Neutrophil (primary cell): ENCODE measurements around the gene CPLX3.

Source experiments
- H3K27ac ChIP-seq: fragments of 200-600 bp; sonication (generic); 2 replicates; pipeline ENCODE4 v1.5.1; 2016; ENCODE audit warnings: mild to moderate bottlenecking, moderate library complexity
- H3K27me3 ChIP-seq: fragments of 200-600 bp; sonication (generic); 2 replicates; pipeline ENCODE4 v1.6.0; 2016; ENCODE audit warnings: mild to moderate bottlenecking
- H3K36me3 ChIP-seq: fragments of 200-600 bp; sonication (generic); 2 replicates; pipeline ENCODE4 v1.5.1; 2017
- H3K4me1 ChIP-seq, 2 experiments: fragments of 200-600 bp in 1 of 2; sonication (generic) in 1 of 2; 1 replicate in 1 of 2; 2 replicates in 1 of 2; pipeline versions ENCODE4 v1.5.1 to v1.6.1; 2013 to 2016; ENCODE audit warnings: low read depth in 1 of 2, low read length in 1 of 2, mild to moderate bottlenecking in 1 of 2, moderate library complexity in 1 of 2; ENCODE audit not compliant: control insufficient read depth in 1 of 2, insufficient read depth in 1 of 2
- H3K4me3 ChIP-seq, 2 experiments: fragments of 200-600 bp in 1 of 2; sonication (generic) in 1 of 2; 1 replicate in 1 of 2; 2 replicates in 1 of 2; pipeline ENCODE4 v1.5.1; 2013 to 2016; ENCODE audit warnings: low read depth in 1 of 2, low read length in 1 of 2, mild to moderate bottlenecking in 1 of 2, moderate library complexity in 1 of 2
- H3K9me3 ChIP-seq: fragments of 200-600 bp; sonication (generic); 2 replicates; pipeline ENCODE4 v1.5.1; 2016
- CTCF ChIP-seq: fragments of 200-600 bp; sonication (generic); IDR thresholded peaks from 2 replicates; pipeline ENCODE4 v1.5.1; 2016; ENCODE audit warnings: antibody characterized with exemption

Gene CPLX3

GRCh38 chr15:74787251-74788041 lies 39.0 kb upstream of the CPLX3 start:
- Histone ChIP-seq H3K27me3 (no peaks in the 10 kb centered on the region), H3K4me1 (peaks cover 88 to 99% of the 10 kb centered on the region in 2 experiments), H3K4me3 (peak overlapping the region; percentile 95 to 99)

GRCh38 chr15:74788042-74788682 lies 38.3 kb upstream of the CPLX3 start:
- H3K36me3 ChIP-seq, result peaks cover 12% of the 10 kb centered on the region
- H3K27me3 ChIP-seq, result no peaks in the 10 kb centered on the region
- H3K27ac ChIP-seq, result peak overlapping the region; percentile 100
- no peak for TF ChIP-seq CTCF
- peak overlapping the region; percentile 95 to 99 for H3K4me3 ChIP-seq
- H3K4me1 ChIP-seq, result peaks cover 95 to 100% of the 10 kb centered on the region in 2 experiments
- no peaks in the 10 kb centered on the region for H3K9me3 ChIP-seq

More at GRCh38 chr15:74787251-74788041, 39.0 kb upstream of the CPLX3 start:
- Histone ChIP-seq H3K9me3 (no peaks in the 10 kb centered on the region), H3K27ac (peak overlapping the region; percentile 100), H3K36me3 (peaks cover 12% of the 10 kb centered on the region)
- peak; percentile 81 for TF ChIP-seq CTCF

GRCh38 chr15:74788683-74789151 lies 37.7 kb upstream of the CPLX3 start:
- Histone ChIP-seq H3K4me3 (peak overlapping the region; percentile 95 to 99), H3K27me3 (no peaks in the 10 kb centered on the region), H3K4me1 (peaks cover 100% of the 10 kb centered on the region in 2 experiments), H3K27ac (peak overlapping the region; percentile 100), H3K36me3 (peaks cover 12% of the 10 kb centered on the region), H3K9me3 (no peaks in the 10 kb centered on the region)
- TF ChIP-seq CTCF, result no peak

- peaks cover 96 to 97% of the 10 kb centered on the region in 2 experiments for H3K4me1 ChIP-seq
- H3K4me3 ChIP-seq, result peak overlapping the region; percentile 95 to 99
These were observed 37.2 kb upstream of the CPLX3 start for GRCh38 chr15:74789171-74789631.

GRCh38 chr15:74789741-74790079 lies 36.7 kb upstream of the CPLX3 start:
- Histone ChIP-seq H3K27ac (peak overlapping the region; percentile 100), H3K9me3 (no peaks in the 10 kb centered on the region), H3K4me3 (peak overlapping the region; percentile 95 to 99), H3K27me3 (no peaks in the 10 kb centered on the region), H3K4me1 (peaks cover 91 to 97% of the 10 kb centered on the region in 2 experiments), H3K36me3 (peaks cover 10% of the 10 kb centered on the region)
- TF ChIP-seq CTCF, result peak; percentile 2

More at GRCh38 chr15:74789171-74789631, 37.2 kb upstream of the CPLX3 start:
- Histone ChIP-seq H3K27me3 (no peaks in the 10 kb centered on the region), H3K9me3 (no peaks in the 10 kb centered on the region), H3K27ac (peak overlapping the region; percentile 100), H3K36me3 (peaks cover 12% of the 10 kb centered on the region)
- no peak for TF ChIP-seq CTCF
